Activated gamma-delta T cell treated with Interleukin-2 at 50 U/mL for 16 hours (primary cell): ENCODE measurements around the gene MCTP1.
"Not testable (repeated sequence)": the region's sequence is repeated elsewhere in the genome, so short reads cannot be mapped to it uniquely, and the experiment has no call there.

ENCODE experiments used
- DNase-seq: peaks from one replicate; pipeline ENCODE4 v3.0.0-alpha.2; 2020

Gene MCTP1

GRCh38 chr5:95020345-95020744 lies 264.5 kb downstream of the MCTP1 start:
- no peak for DNase-seq

DNA sequence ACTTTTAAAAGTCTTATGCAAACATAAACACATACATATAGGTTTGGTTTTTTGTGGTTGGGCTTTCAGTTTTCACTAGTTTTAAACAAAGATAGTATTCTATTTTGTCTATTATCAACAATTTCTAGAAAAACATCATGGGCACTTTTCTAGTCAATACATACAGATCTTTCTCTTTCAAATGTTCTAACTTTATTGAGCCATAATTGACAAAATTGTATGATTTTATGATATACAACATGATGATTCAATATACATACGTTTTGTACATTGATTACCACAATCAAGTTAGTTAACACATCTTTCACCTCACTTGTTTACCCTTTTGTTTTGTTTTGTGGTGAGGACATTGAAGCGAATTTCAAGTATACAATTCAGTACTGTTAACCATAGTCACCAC lies 265.9 kb downstream of the MCTP1 start:
- no peak for DNase-seq

DNA sequence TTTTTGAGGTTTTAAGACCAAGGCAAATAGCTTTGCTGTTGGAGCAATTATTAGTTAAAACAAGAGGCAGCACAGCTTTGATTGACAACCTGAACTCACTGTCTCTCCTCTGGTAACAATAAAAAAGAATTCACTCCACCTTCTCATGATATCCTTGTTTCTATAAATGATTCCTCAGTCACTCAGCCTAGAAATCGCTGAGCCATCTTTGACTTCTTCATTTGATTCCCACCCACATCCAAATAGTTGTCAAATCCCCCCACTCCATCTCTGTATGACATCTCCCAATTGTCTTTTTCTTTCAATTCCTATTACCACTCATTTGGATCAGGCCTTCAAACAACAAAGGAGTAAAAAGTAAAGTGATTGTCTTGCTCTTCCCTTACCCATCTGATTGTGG lies 266.4 kb downstream of the MCTP1 start:
- no peak for DNase-seq

- no peak for DNase-seq
These were observed 275.1 kb downstream of the MCTP1 start for GRCh38 chr5:95009812-95010211.

DNA sequence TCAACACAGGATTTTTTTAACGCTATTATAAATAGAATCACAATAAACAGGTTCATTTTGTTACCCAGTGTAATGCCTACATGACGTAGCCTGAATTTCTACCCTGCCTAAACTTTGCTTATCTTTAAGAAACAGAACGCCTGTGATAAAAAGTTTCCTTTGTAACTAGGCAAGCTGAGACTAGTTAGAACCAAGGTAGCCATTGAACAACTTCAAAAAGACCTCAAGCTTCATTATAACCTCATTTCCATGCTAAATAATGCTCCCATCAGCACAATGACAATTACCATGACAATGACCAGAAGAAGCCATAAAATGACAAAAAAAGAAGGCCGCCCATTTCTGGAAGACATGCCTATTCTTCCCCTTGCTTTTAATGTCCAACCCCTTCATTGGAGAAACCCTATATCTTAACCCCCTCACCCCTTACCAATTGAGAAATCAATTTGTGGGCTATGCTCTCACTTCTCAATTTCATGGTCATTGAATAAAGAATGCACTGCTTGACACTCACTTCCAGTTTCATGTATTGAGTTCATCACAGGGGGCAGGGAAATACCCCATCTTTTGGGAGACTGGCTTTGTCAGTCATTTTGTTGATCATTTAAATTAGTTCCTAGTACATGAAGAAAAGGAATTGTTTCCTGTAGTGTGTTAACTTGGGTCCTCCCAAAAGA lies 276.8 kb downstream of the MCTP1 start:
- DNase-seq, result no peak

GRCh38 chr5:95005811-95006210 lies 279.1 kb downstream of the MCTP1 start:
- no peak for DNase-seq

- DNase-seq, result no peak
These were observed 286.2 kb downstream of the MCTP1 start for GRCh38 chr5:94998670-94999069.

- not testable (repeated sequence) for DNase-seq
These were observed 290.4 kb downstream of the MCTP1 start for GRCh38 chr5:94994537-94994936.

GRCh38 chr5:94993491-94993890 lies 291.4 kb downstream of the MCTP1 start:
- no peak for DNase-seq

- no peak for DNase-seq
These were observed 292.6 kb downstream of the MCTP1 start for GRCh38 chr5:94992325-94992724.

- DNase-seq, result no peak
These were observed 300.9 kb downstream of the MCTP1 start for GRCh38 chr5:94983861-94984535.

DNA sequence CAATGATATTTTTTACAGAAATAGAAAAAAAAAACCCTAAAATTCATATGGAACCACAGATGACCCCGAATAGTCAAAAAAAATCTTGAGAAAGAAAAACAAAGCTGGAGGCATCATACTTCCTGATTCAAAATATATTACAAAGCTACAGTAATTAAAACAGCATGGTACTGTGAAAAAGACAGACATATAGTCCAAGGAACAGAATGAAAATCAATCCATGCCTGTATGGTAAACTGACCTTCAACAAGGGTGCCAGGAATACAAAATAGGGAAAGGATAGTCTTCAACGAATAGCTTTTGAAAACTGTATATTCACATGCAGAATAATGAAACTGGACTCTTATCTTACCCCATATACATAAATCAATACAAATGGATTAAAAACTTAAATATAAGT lies 307.5 kb downstream of the MCTP1 start:
- DNase-seq, result no peak

DNA sequence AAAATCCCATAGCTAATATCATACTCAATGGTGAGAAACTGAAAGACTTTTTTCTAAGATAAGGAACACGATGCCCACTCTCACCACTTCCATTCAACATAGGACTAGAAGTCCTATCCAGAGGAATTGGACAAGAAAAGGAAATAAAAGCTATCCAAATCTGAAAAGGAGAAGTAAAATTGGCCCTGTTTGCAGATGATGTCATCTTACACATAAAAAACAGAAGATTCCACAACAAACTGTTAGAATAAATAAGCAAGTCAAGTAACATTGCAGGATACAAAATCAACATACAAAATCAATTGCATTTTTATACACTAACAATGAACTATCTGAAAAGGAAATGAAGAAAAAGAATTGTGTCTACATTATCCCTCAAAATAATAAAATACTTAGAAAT lies 308.0 kb downstream of the MCTP1 start:
- DNase-seq, result no peak

DNA sequence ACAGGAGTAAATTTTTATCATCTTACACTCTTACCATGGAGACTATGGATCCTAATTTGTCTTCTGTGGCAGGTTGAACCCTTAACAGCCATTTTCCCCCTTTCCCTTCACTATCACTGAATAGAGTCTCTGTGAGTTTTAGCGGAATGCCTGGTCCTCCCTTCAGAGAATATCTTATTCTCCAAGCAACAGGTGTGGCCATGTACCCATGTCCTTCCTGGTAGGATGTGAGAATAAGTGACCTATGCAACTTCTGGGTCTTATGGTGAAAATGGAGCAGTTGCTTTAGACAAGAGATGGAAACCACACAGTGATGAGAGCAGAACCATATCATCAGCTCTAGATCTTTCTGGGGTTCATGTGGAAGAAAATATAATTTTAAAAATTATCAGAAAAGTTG lies 312.6 kb downstream of the MCTP1 start:
- DNase-seq, result no peak

GRCh38 chr5:94969174-94969573 lies 315.7 kb downstream of the MCTP1 start:
- no peak for DNase-seq

GRCh38 chr5:94968507-94969095 lies 316.3 kb downstream of the MCTP1 start:
- peak; percentile 4 for DNase-seq

DNA sequence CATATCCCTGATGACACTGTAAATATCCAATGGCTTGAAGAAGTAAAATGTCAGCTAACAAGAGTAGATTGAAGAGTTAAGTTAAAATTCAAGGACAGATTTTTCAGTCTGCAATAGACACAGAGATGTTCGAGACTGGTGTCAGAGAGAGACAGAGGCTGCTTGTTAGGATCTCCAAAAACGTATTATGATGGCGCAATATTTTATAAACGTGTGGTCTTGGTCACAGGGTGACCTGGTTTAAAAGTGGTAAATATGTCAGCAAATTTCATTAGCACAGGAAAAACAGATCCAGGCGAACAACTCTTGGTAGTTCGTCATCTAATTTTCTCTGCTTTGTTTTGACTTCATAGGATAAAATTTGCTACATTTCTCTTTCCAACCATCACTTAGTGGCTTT lies 317.4 kb downstream of the MCTP1 start:
- no peak for DNase-seq

DNA sequence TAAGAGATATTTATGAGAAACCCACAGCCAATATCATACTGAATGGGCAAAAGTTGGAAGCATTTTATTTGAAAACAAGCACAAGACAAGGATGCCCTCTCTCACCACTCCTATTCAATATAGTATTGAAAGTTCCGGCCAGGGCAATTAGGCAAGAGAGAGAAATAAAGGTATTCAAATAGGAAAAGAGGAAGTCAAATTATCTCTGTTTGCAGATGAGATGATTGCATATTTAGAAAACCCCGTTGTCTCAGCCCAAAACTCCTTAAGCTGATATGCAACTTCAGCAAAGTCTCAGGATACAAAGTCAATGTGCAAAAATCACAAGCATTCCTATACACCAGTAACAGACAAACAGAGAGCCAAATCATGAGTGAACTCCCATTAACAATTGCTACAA lies 325.6 kb downstream of the MCTP1 start:
- not testable (repeated sequence) for DNase-seq

- no peak for DNase-seq
These were observed 339.2 kb downstream of the MCTP1 start for GRCh38 chr5:94945656-94946055.

DNA sequence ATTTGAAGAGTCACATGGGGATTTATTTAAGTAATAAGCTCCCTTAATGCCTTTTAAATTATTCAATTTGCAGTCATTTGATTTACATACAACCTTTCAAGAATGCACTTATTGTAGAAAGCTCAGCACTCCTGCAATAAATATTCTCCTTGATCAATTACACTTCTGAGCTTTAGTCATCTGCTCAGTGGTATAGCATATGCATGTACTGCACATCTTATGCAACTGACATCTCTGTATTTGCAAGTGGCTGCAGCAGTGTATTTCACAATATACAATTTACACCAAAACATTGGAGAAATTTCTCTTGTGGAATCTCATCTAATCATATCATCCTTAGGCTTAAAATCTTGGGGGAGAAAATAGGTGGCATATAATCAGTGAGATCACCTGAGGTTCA lies 340.7 kb downstream of the MCTP1 start:
- DNase-seq, result no peak

DNA sequence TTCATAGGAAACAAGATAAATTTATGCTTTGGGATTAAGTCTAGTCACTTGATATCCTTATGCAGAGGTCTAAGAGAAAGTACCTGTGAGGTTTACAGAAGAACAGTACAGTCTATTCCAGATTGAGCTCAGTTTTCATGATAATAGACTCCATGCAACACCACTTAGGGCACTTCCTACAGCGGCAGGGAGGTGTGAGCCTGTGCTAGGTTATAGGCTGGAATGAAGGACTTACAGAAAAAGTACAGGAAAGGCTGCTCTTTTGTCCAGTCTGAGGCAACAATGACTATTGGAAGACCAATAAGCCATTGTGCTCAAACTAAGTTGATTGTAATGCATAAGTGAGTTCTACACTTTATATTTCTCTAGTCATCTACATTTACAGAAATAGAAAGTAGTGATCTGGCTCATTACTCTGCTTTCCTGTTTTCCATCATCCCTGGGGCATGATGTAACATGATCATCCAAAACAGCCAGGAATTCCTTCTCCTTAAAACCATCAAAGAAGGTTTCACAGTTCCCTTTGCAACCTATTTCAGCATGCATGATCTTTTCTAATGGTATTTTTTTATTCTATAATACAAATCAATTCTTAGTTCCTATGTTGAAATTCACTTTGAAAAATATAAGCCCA lies 343.7 kb downstream of the MCTP1 start:
- no peak for DNase-seq

DNA sequence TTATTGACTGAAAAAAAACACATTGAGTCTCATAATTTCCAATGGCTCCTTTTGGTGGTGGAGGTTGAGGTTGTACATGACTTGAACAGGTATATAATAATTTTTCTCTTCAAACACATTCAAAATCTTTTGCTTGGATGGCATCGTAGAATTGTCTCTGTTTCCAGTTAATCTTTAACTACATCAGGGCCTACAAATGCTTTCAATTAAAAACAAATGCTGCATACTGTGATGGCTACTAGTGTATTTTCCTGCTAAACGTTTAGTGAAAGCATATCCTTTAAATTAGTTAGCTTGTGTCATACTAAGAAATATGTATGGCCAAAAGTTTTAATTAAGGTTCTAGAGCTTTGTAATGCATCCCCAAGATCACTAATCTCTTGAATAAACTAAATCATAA lies 352.6 kb downstream of the MCTP1 start:
- DNase-seq, result no peak

DNA sequence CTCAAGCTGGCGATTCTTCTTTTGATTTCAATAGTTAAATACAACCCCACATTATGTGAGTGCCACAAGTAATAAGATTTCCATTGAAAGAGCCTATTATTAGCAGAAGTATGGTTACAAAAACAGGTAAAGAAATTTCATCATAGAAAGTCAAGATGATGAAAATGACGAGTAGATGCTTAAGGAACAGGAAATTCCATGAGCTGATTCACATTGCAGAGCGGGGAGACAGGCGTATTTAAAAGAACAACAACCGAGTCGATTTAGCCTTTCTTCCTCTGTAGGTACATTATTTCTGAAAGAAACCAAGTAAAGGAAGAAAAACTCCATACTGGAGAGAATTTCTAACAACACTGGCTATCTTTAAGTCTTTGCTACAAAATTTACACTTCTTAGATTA lies 356.0 kb downstream of the MCTP1 start:
- DNase-seq, result no peak

DNA sequence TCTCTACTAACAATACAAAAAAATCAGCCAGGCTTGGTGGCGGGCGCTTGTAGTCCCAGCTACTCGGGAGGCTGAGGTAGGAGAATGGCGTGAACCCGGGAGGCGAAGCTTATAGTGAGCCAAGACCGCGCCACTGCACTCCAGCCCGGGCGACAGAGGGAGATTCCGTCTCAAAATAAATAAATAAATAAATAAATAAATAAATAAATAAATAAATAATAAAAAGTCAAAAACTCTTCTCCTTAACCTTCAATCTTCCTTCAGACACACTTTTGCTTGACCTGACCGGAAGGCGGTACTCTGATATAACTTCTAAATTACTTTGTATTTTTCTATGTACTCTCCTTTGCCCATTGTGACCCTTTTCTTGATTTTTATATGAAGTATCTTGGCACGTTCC lies 364.3 kb downstream of the MCTP1 start:
- no peak for DNase-seq
